H1 (cell line): ENCODE measurements around the gene IGF2BP3. TPM values are rescaled to one million over a fixed set of nuclear protein-coding genes. Genes with fewer than 3 reads are reported as not detected.

Source experiments
- CTCF ChIA-PET: fragments of 300-600 bp; sonication (Branson Sonifier 250); formaldehyde crosslinking; loops from one replicate; lab custom pipeline; 2021; ENCODE audit not compliant: partially characterized antibody; lab: Charles Lee
- POLR2A ChIA-PET: fragments of 300-600 bp; sonication (Branson Sonifier 250); formaldehyde crosslinking; loops from one replicate; lab custom pipeline; 2021; ENCODE audit warnings: inconsistent platforms; ENCODE audit not compliant: partially characterized antibody; lab: Charles Lee
- DNase-seq, 2 experiments: peaks; one replicate each; pipeline versions ENCODE4 v3.0.0 to v3.0.0-alpha.2; 2010 to 2022; ENCODE audit warnings: low spot score in 2 of 2, low read depth in 1 of 2, mixed read lengths in 1 of 2
- FAIRE-seq: peaks from 2 replicates; lab custom pipeline; 2011; peaks lifted over from hg19 to GRCh38; lab: Jason Lieb, UNC
- H2AFZ ChIP-seq: 2 replicates; pipeline ENCODE4 v1.8.1; 2012; ENCODE audit warnings: low read length, inconsistent platforms
- H2AK5ac ChIP-seq: 2 replicates; pipeline ENCODE4 v1.6.1; 2013; ENCODE audit warnings: low read depth, low read length
- H2BK120ac ChIP-seq: replicated peaks from 2 replicates; pipeline ENCODE3; 2013; ENCODE audit warnings: low read depth, low read length, inconsistent platforms
- H2BK12ac ChIP-seq: 2 replicates; pipeline ENCODE4 v1.6.1; 2013; ENCODE audit warnings: low read depth, low read length
- H2BK15ac ChIP-seq: 2 replicates; pipeline ENCODE4 v1.6.1; 2013; ENCODE audit warnings: low read length
- H2BK20ac ChIP-seq: 2 replicates; pipeline ENCODE4 v1.6.1; 2013; ENCODE audit warnings: low read length
- H2BK5ac ChIP-seq: 2 replicates; pipeline ENCODE4 v1.6.1; 2013; ENCODE audit warnings: low read depth, low read length
- H3K14ac ChIP-seq: 2 replicates; pipeline ENCODE4 v1.6.1; 2013; ENCODE audit warnings: inconsistent platforms; ENCODE audit not compliant: insufficient read length
- H3K18ac ChIP-seq: 2 replicates; pipeline ENCODE4 v1.6.1; 2013; ENCODE audit warnings: low read length; ENCODE audit errors: extremely low read depth
- H3K23ac ChIP-seq: 2 replicates; pipeline ENCODE4 v1.6.1; 2013; ENCODE audit warnings: inconsistent platforms; ENCODE audit not compliant: insufficient read length
- H3K23me2 ChIP-seq: 2 replicates; pipeline ENCODE4 v1.6.1; 2013; ENCODE audit warnings: low read depth, low read length
- H3K27ac ChIP-seq: 2 replicates; pipeline ENCODE4 v1.6.1; 2011; ENCODE audit warnings: low read depth, low read length, inconsistent platforms
- H3K27me3 ChIP-seq, 4 experiments: replicated peaks in 1 of 4; 1 replicate in 1 of 4; 2 replicates in 3 of 4; pipeline versions ENCODE4 v1.6.1 to v1.8.1; 2011 to 2013; ENCODE audit warnings: low read length in 3 of 4, mild to moderate bottlenecking in 3 of 4, inconsistent platforms in 2 of 4, mixed read lengths in 2 of 4, moderate library complexity in 1 of 4; ENCODE audit not compliant: control insufficient read depth in 3 of 4, insufficient read depth in 3 of 4; ENCODE audit errors: extremely low read depth in 1 of 4
- H3K36me3 ChIP-seq, 4 experiments: 2 replicates each; pipeline versions ENCODE4 v1.6.1 to v1.8.1; 2011 to 2013; ENCODE audit warnings: mild to moderate bottlenecking in 4 of 4, low read length in 3 of 4, moderate library complexity in 2 of 4, control low read depth in 1 of 4, inconsistent platforms in 1 of 4; ENCODE audit not compliant: insufficient read depth in 4 of 4, control insufficient read depth in 2 of 4
- H3K4ac ChIP-seq: replicated peaks from 2 replicates; pipeline ENCODE3; 2013; ENCODE audit warnings: low read length, low read depth, mixed read lengths, inconsistent platforms; ENCODE audit not compliant: insufficient read length
- H3K4me1 ChIP-seq, 4 experiments: replicated peaks in 1 of 4; 1 replicate in 1 of 4; 2 replicates in 3 of 4; pipeline versions ENCODE4 v1.6.1 to v1.8.1; 2011 to 2013; ENCODE audit warnings: low read length in 3 of 4, inconsistent platforms in 2 of 4, mixed read lengths in 1 of 4; ENCODE audit not compliant: insufficient read depth in 4 of 4, control insufficient read depth in 3 of 4
- H3K4me2 ChIP-seq, 2 experiments: 2 replicates each; pipeline versions ENCODE4 v1.6.1 to v1.8.1; 2011 to 2013; ENCODE audit warnings: low read depth in 2 of 2, low read length in 2 of 2, control low read depth in 1 of 2, inconsistent platforms in 1 of 2, mild to moderate bottlenecking in 1 of 2; ENCODE audit not compliant: insufficient read depth in 1 of 2
- H3K4me3 ChIP-seq, 4 experiments: fragments of 200-600, 300-600 bp in 1 of 4; sonication (generic), shearing (Covaris generic), sonication (Bioruptor Twin) in 1 of 4; 2 replicates each; pipeline versions ENCODE4 v1.5.1 to v1.8.1; 2011 to 2016; ENCODE audit warnings: low read length in 4 of 4, low read depth in 3 of 4, control low read depth in 2 of 4, inconsistent platforms in 2 of 4, mild to moderate bottlenecking in 2 of 4, mixed read lengths in 1 of 4, moderate library complexity in 1 of 4; ENCODE audit not compliant: insufficient read depth in 2 of 4; ENCODE audit errors: extremely low read depth in 1 of 4
- H3K56ac ChIP-seq: replicated peaks from 2 replicates; pipeline ENCODE3; 2013; ENCODE audit warnings: low read depth, mild to moderate bottlenecking, mixed read lengths, low read length, inconsistent platforms; ENCODE audit not compliant: insufficient read length
- H3K79me1 ChIP-seq: 2 replicates; pipeline ENCODE4 v1.6.1; 2013; ENCODE audit warnings: low read depth, low read length, control low read depth
- H3K79me2 ChIP-seq, 2 experiments: 2 replicates each; pipeline versions ENCODE4 v1.6.1 to v1.8.1; 2012 to 2013; ENCODE audit warnings: low read length in 2 of 2, mild to moderate bottlenecking in 2 of 2, inconsistent platforms in 1 of 2; ENCODE audit not compliant: insufficient read depth in 2 of 2, control insufficient read depth in 1 of 2
- H3K9ac ChIP-seq, 4 experiments: replicated peaks in 1 of 4; 1 replicate in 1 of 4; 2 replicates in 3 of 4; pipeline versions ENCODE4 v1.6.1 to v1.8.1; 2011 to 2013; ENCODE audit warnings: low read depth in 3 of 4, low read length in 3 of 4, control low read depth in 2 of 4, mild to moderate bottlenecking in 2 of 4, moderate library complexity in 2 of 4, inconsistent platforms in 1 of 4; ENCODE audit errors: extremely low read depth in 1 of 4
- H3K9me3 ChIP-seq, 2 experiments: 2 replicates each; pipeline versions ENCODE4 v1.6.1 to v1.8.1; 2012 to 2013; ENCODE audit warnings: mild to moderate bottlenecking in 2 of 2, moderate library complexity in 2 of 2, control low read depth in 1 of 2, inconsistent platforms in 1 of 2, low read depth in 1 of 2, low read length in 1 of 2, mixed read lengths in 1 of 2; ENCODE audit not compliant: insufficient read depth in 2 of 2
- H4K20me1 ChIP-seq, 2 experiments: replicated peaks in 1 of 2; 2 replicates each; pipeline versions ENCODE3 to v1.8.1; 2011 to 2013; ENCODE audit warnings: inconsistent platforms in 2 of 2, low read length in 2 of 2, mild to moderate bottlenecking in 1 of 2; ENCODE audit not compliant: insufficient read depth in 2 of 2, control insufficient read depth in 1 of 2
- H4K5ac ChIP-seq: 2 replicates; pipeline ENCODE4 v1.6.1; 2013; ENCODE audit warnings: low read length, low read depth, mixed read lengths, inconsistent platforms; ENCODE audit not compliant: insufficient read length
- H4K8ac ChIP-seq: 2 replicates; pipeline ENCODE4 v1.8.0; 2013; ENCODE audit warnings: mild to moderate bottlenecking, moderate library complexity, low read length, inconsistent platforms; ENCODE audit not compliant: insufficient read depth; ENCODE audit errors: extremely low read depth
- H4K91ac ChIP-seq: replicated peaks from 2 replicates; pipeline ENCODE3; 2013; ENCODE audit warnings: low read length, mixed read lengths, inconsistent platforms; ENCODE audit not compliant: insufficient read length
- BRCA1 ChIP-seq: IDR thresholded peaks from 2 replicates; pipeline ENCODE4 v1.6.1; 2012; ENCODE audit warnings: low read depth, low read length, improper control_type of control experiment
- CHD2 ChIP-seq: IDR thresholded peaks from 2 replicates; pipeline ENCODE4 v1.6.1; 2012; ENCODE audit warnings: low read length, improper control_type of control experiment
- RNF2 ChIP-seq: fragments of 200-900, 300-1000 bp; sonication (generic); IDR thresholded peaks from 2 replicates; pipeline ENCODE4 v1.7.1; 2016; ENCODE audit warnings: borderline replicate concordance, low read depth, mild to moderate bottlenecking, antibody characterized with exemption, low read length; ENCODE audit not compliant: poor library complexity, severe bottlenecking; ENCODE audit errors: missing control alignments
- RXRA ChIP-seq: IDR thresholded peaks from 2 replicates; pipeline ENCODE4 v1.6.1; 2011; ENCODE audit warnings: low read depth, mild to moderate bottlenecking, low read length, moderate library complexity; ENCODE audit not compliant: insufficient read depth
- SIN3A ChIP-seq, 2 experiments: IDR thresholded peaks in 1 of 2; conservative IDR thresholded peaks in 1 of 2; 2 replicates each; pipeline ENCODE4 v1.6.1; 2011 to 2012; ENCODE audit warnings: low read length in 2 of 2, improper control_type of control experiment in 1 of 2, low read depth in 1 of 2, mild to moderate bottlenecking in 1 of 2
- SIX5 ChIP-seq: IDR thresholded peaks from 2 replicates; pipeline ENCODE4 v1.6.1; 2011; ENCODE audit warnings: mild to moderate bottlenecking, low read depth, low read length
- SP1 ChIP-seq: IDR thresholded peaks from 2 replicates; pipeline ENCODE4 v1.6.1; 2011; ENCODE audit warnings: low read depth, low read length
- SRF ChIP-seq: IDR thresholded peaks from 2 replicates; pipeline ENCODE4 v1.6.1; 2011; ENCODE audit warnings: mild to moderate bottlenecking, low read depth, low read length, moderate library complexity
- SUZ12 ChIP-seq: fragments of 200-600 bp; sonication (generic); IDR thresholded peaks from 2 replicates; pipeline ENCODE4 v1.6.1; 2012; ENCODE audit warnings: mild to moderate bottlenecking, inconsistent platforms, low read length, moderate library complexity, mixed read lengths
- WGBS, 2 experiments: shearing (Covaris generic) in 1 of 2; methylation state at CpG; one replicate each; pipeline versions ENCODE4 v1.1.6 to v1.1.7; 2013 to 2015; ENCODE audit warnings: low lambda C conversion rate in 2 of 2, mixed read lengths in 2 of 2, inconsistent platforms in 1 of 2, low coverage in 1 of 2, missing lambda C conversion rate in 1 of 2; ENCODE audit not compliant: insufficient replicate concordance in 2 of 2, insufficient coverage in 1 of 2, insufficient read length in 1 of 2; ENCODE audit errors: extremely low coverage in 1 of 2, missing lambda C conversion rate in 1 of 2; 5-methylcytosine and 5-hydroxymethylcytosine counted together
- polyA plus RNA-seq, 7 experiments: library from polyadenylated mRNA; depleted of rRNA in 3 of 7; stranded (reverse) in 5 of 7; unstranded in 2 of 7; fragments of >200 nt in 5 of 7; fragments of 200-250 nt in 2 of 7; gene quantifications; 1 replicate in 5 of 7; 2 replicates in 1 of 7; 4 replicates in 1 of 7; pipeline versions ENCODE4 v1.2.1 to v1.2.3, GENCODE V29; 2011 to 2013; ENCODE audit warnings: missing spikeins in 2 of 7, mixed read lengths in 2 of 7
- total RNA-seq: library from RNA; stranded (reverse); fragmentation: NEBNext Ultra II Directional; extraction: Animal tissue kit (Norgen Biotek cat#: 25700); gene quantifications from 2 replicates; pipeline ENCODE4 v1.2.1, GENCODE V29; 2021
- TF ChIP-seq, protein P1 (sequence below): IDR thresholded peaks from 2 replicates; pipeline ENCODE4 v1.6.1; 2012; ENCODE audit warnings: inconsistent platforms
- TF ChIP-seq, protein P2 (sequence below): IDR thresholded peaks from 2 replicates; pipeline ENCODE4 v1.6.1; 2011; ENCODE audit warnings: low read length, improper control_type of control experiment

IGF2BP3 gene
- total and polyA plus RNA-seq, 2 of the 8 experiments (the other 6 are each of a cell fraction or from before 2014, with no cell fraction given), result 66.3 to 193 TPM

GRCh38 chr7:23494009-23494408 is 23.7 kb upstream of the IGF2BP3 start:
- Histone ChIP-seq H3K18ac (no peak overlapping the region), H2AK5ac (no peak overlapping the region), H3K4me2 (no peak overlapping the region), H4K5ac (no peak overlapping the region), H3K56ac (no peak overlapping the region), H4K91ac (no peak overlapping the region), H2BK12ac (no peak overlapping the region), H2AFZ (no peak overlapping the region), H3K4me3 (no peak overlapping the region), H2BK15ac (no peak overlapping the region), H3K23ac (no peak overlapping the region), H3K4ac (no peak overlapping the region), H3K4me1 (peaks cover 0 to 3% (median 0%) of the 10 kb centered on the region in 4 experiments; a peak in 2 of 7 replicates), H3K27me3 (no peaks in the 10 kb centered on the region), H2BK20ac (no peak overlapping the region), H4K8ac (no peak overlapping the region), H3K14ac (no peak overlapping the region), H3K79me2 (no peaks in the 10 kb centered on the region), H3K79me1 (no peaks in the 10 kb centered on the region), H4K20me1 (peaks cover 0 to 3% of the 10 kb centered on the region in 2 experiments), H3K36me3 (no peaks in the 10 kb centered on the region), H3K9ac (no peak overlapping the region), H2BK120ac (no peak overlapping the region), H3K23me2 (no peaks in the 10 kb centered on the region), H3K9me3 (no peaks in the 10 kb centered on the region), H3K27ac (no peak overlapping the region), H2BK5ac (no peak overlapping the region)
- CTCF ChIA-PET, result interaction anchor here (1.0 to 1.5 kb wide), 3 partner anchors 10 to 212 kb away, joined by 3 to 4 read pairs (median 4); no protein-coding TSS in a partner anchor
- 91% methylated on average over 9 of the region's 9 CpGs; no CpG with 5 or more reads in 1 of the 2 experiments for WGBS, 2 experiments
- DNase-seq (no peak), FAIRE-seq (no peak)
- POLR2A ChIA-PET, result interaction anchor here (0.7 to 2.7 kb wide), 7 partner anchors 9 to 190 kb away, joined by 3 to 13 read pairs (median 5); no protein-coding TSS in a partner anchor
- TF ChIP-seq BRCA1, result no peak
- no peak for TF ChIP-seq RNF2
- no peak for TF ChIP-seq CHD2
- TF ChIP-seq SUZ12, result no peak
- TF ChIP-seq SIX5, result no peak
- TF ChIP-seq SRF, result no peak
- no peak for TF ChIP-seq RXRA
- TF ChIP-seq, protein P1, sequence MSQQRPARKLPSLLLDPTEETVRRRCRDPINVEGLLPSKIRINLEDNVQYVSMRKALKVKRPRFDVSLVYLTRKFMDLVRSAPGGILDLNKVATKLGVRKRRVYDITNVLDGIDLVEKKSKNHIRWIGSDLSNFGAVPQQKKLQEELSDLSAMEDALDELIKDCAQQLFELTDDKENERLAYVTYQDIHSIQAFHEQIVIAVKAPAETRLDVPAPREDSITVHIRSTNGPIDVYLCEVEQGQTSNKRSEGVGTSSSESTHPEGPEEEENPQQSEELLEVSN, result no peak
- no peak for TF ChIP-seq SP1
- no peak for TF ChIP-seq SIN3A (conservative IDR thresholded peaks at IDR 0.05 in 1 of 2, IDR thresholded peaks at IDR 0.05 in 1 of 2; ENCODE audit: low read depth in 1 of 2, low read length in 2 of 2)
- TF ChIP-seq, protein P2, sequence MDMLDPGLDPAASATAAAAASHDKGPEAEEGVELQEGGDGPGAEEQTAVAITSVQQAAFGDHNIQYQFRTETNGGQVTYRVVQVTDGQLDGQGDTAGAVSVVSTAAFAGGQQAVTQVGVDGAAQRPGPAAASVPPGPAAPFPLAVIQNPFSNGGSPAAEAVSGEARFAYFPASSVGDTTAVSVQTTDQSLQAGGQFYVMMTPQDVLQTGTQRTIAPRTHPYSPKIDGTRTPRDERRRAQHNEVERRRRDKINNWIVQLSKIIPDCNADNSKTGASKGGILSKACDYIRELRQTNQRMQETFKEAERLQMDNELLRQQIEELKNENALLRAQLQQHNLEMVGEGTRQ, result no peak
